Erythroblast (primary cell): ENCODE measurements around the gene CELF5.
"Not testable (repeated sequence)": the region's sequence is repeated elsewhere in the genome, so short reads cannot be mapped to it uniquely, and the experiment has no call there.

Experiments used
- DNase-seq, 2 experiments: peaks; one replicate each; lab custom pipeline; 2025; lab: John Stamatoyannopoulos, UW
- GATA1 ChIP-seq: IDR thresholded peaks from 2 replicates; pipeline ENCODE4 v1.6.1; 2011; ENCODE audit warnings: low read depth, mild to moderate bottlenecking, control low read depth, low read length, moderate library complexity
- POLR2A ChIP-seq: IDR thresholded peaks from 2 replicates; pipeline ENCODE4 v1.6.1; 2011; ENCODE audit warnings: mild to moderate bottlenecking, low read length

CELF5 gene

GRCh38 chr19:3194106-3195087 is 30.1 kb upstream of the CELF5 start:
- peak; percentile 88 to 94 for DNase-seq
- TF ChIP-seq POLR2A, result no peak
- TF ChIP-seq GATA1, result peak; percentile 14

DNA sequence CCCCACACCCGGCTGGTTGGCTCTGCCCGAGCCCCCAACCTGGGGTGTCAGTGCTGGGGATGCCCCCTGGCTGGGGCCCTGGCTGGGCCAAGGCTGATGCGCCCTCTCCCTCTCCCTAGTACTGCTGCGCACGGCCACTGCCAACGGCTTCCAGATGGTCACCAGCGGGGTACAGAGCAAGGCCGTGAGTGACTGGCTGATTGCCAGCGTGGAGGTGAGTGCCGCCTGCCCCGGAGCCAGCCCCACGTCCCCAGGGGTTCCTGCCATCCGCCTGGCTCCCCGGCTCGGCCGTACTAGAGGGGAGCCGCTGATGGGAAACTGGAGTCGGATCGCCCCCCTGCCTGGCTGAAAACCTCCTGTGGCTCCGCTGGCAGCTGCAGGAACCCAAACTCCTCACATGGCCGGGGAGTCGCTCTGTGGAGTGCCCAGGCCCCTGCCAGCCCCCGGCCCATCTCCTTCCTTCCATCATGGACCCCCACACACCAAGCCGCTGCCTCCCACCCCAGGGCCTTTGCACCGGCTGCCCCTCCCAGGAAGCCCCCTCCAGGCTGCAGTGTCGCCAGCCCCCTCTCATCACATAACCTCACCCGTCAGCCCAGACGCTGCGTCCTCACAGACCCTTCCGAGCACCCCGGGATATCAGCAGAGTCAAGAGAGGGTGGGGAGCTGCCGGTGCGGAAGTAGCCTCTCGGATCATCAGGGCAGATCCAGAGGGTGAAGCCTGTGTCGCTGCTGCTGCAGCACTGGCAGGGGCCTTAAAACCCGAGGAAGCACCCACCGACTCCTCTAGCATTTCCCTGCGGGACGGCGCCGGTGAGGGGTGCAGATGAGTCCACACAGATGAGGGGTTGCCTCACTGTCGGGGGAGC is 28.2 kb upstream of the CELF5 start:
- TF ChIP-seq POLR2A (no peak), GATA1 (no peak)
- DNase-seq, result no peak

- TF ChIP-seq GATA1 (no peak), POLR2A (no peak)
- no peak for DNase-seq
Observed at GRCh38 chr19:3196933-3197205, 27.6 kb upstream of the CELF5 start.

DNA sequence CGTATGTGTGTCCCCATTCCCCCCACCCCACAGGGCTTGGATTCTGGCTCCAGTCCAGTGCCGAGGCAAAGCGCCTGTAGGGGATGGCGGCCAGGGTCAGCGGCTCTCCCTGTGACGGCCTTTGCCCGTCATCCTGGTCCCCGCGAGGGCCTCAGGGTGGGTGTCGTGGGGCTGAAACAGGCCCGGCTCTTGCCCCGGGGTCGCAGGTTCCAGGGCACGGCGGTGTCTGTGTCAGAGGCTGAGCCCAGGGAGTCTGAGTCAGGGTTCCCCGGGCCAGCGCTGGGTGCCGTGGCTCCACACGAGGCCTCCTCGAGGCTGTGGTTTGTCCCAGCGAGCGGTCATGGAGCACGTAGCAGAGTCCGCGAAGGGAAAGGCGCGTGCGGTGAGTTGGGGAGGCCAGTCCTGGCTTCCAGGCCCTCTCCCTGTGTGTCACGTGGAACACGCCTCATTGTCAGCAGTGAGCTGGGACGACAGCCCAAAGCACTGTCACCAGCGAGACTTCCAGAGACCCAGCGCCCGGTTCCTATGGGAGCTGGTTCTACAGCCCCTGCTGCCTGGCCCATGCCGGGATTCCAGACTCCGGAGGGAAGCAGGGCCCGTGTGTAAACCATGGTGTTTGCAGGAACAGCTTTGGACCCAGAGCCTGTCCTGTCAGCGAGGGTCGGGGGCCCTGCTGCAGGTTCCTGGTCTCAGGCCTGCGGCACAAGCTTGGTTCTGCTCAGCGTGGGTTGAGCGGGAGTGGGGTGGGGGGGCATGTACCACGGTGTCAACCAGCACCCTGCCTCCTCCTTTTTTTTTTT is 25.4 kb upstream of the CELF5 start:
- no peak for TF ChIP-seq POLR2A
- no peak for TF ChIP-seq GATA1
- no peak for DNase-seq

DNA sequence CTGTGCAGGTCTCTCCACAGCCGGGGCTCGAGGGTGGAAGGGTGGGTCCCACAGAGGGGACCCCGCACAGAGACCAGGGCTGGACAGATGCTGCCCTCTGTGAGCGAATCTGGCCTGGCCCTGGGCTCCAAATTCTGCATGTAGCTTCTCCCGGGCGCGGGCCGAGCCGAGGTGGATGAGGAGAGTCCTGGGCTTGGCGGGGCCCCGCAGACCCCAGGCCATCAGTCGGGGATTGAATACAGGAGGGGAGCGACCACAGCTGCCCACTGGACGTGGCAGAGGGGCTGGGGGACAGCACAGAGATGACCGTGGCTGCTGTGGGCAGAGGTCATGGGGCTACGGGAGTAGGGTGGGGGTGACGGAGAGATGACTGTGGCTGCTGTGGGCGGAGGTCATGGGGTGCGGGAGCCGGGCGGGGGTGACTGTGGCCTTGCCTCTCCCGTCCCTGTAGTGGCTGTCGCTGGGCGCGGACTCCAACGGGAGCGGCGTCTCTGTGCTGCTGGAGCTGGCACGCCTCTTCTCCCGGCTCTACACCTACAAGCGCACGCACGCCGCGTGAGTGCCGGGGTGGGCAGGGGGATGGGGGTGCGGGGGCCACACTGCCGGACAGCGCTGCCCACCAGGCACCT is 23.3 kb upstream of the CELF5 start:
- no peak for DNase-seq
- TF ChIP-seq POLR2A (no peak), GATA1 (no peak)

GRCh38 chr19:3201911-3202310 is 22.6 kb upstream of the CELF5 start:
- DNase-seq, result no peak
- TF ChIP-seq POLR2A (no peak), GATA1 (no peak)

- DNase-seq, result no peak
- TF ChIP-seq GATA1 (no peak), POLR2A (no peak)
Observed at GRCh38 chr19:3202346-3202745, 22.1 kb upstream of the CELF5 start.

DNA sequence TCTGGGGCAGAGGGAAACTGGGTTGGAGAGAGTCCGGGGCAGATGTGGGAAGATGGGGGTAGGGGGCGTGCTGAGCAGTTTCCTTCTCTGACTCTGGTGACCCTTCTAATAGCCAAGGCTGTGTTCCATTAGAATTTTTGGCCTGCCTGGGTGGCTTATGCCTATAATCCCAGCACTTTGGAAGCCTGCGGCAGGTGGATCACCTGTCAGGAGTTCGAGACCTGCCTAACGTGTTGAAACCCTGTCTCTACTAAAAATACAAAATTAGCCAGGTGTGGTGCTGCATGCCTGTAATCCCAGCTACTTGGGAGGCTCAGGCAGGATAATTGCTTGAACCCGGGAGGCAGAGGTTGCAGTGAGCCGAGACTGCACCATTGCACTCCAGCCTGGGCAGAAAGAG is 21.6 kb upstream of the CELF5 start:
- DNase-seq, result not testable (repeated sequence)

DNA sequence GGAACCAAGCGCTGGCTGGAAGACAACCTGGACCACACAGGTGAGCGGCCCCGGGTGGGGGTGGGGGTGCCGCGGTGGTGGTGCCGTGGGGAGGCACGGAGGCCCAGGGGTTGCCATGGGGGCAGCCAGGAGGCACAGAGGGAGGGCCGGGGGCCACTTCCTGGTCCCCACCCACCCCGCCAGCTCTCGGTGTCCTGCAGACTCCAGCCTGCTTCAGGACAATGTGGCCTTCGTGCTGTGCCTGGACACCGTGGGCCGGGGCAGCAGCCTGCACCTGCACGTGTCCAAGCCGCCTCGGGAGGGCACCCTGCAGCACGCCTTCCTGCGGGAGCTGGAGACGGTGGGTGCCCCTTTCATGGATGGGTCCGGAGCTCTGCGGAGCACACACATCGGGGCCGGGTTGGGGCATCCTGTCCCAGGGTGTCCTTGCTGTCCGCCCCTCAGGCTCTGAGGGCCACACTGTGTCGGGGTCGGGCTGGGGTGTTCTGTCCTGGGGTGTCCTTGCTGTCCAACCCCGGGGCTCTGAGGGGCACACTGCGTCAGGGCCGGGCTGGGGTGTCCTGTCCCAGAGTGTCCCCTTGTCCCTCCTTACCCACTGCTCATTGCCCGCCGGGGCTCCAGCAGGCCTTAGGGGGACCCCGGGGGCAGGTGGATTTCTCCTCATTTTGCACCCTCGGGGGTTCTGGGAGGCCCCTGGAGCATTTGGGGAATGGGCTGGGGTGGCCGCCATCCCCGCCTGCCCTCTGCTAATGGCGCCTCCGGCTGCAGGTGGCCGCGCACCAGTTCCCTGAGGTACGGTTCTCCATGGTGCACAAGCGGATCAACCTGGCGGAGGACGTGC is 20.4 kb upstream of the CELF5 start:
- TF ChIP-seq GATA1 (no peak), POLR2A (no peak)
- no peak for DNase-seq

DNA sequence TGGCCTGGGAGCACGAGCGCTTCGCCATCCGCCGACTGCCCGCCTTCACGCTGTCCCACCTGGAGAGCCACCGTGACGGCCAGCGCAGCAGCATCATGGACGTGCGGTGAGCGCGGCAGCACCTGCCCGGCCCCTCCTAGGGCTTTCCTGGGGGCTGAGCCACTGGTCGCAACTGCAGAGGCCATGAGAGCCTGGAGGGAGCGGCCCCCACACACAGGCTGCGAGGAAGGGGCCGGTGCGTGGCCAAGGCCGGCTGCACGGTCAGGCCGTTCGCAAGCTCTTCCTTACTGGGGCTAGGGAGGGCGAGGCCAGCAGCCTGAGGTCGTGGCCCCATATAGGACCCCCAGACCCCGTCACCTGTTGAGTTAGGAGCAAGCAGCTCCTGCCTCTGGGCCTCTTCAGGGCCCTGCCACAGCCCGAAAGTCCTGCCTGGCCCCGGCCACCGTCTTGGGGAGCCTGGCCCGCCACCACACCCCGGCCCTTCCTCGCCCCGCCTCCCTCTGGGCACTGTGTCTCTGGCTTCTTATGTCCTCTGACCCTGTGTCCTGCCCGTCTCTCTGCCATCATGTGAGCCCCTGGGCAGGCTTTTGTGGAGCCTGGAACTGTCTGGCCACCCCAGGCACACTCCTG is 19.7 kb upstream of the CELF5 start:
- TF ChIP-seq POLR2A (no peak), GATA1 (no peak)
- DNase-seq, result no peak

- no peak for DNase-seq
- TF ChIP-seq GATA1 (no peak), POLR2A (no peak)
Observed at GRCh38 chr19:3206216-3206953, 18.1 kb upstream of the CELF5 start.
